Measurements from ENCODE around the gene ZCWPW1. TPM values are rescaled to one million over a fixed set of nuclear protein-coding genes. Genes with fewer than 3 reads are reported as not detected.

Gene ZCWPW1
- total RNA-seq, 3 donors from 2014 or later = 3.9 to 12.6 (median 8.6) TPM

DNA sequence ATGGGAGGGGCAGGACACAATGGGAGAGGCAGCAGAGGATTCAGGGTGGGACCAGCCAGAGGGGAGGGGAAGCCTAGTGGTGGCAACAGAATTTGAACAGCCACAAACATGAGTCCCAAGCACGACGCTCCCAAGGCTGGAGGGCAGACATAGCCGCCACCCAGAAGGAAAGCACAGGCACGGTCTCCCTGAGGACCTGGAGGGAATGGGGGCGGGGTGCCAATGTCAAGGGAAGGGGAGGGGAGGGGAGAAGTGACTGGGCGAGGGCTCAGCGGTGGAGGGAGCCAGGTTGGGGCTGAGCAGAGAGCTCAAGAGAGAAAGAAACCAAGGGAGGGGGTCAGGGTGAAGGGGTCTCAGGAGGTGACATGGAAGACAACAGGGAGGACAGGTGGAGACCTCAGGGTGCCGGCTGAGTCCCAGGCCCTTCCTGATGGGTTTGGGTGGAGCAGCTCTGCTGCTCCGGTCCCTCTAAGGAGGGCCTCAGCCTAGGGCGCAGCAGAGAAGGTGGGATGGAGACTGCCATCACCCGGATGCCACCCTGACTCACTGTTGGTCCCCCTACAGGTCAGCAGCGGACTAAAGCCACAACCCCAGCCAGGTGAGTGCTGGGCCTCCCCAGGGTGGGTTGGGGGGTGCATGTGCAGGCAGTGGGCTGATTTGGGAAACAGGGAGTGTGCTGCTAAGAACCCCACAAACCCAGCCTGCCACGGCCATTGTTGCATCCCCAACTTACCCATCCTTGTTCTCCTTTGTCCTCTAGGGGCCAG, 31.0 kb downstream of the ZCWPW1 start:
- no peaks in the 10 kb centered on the region for H3K27me3 ChIP-seq
- no peak overlapping the region for H3K4me3 ChIP-seq
- no peak overlapping the region for H3K27ac ChIP-seq
- no peaks in the 10 kb centered on the region for H3K4me1 ChIP-seq
- no peak for DNase-seq (ENCODE audit: low spot score in 2 of 2)
- intact Hi-C loops (cut with DNase I; ENCODE audit: low total_unique reads) = no loop called here
- no peaks in the 10 kb centered on the region for H3K36me3 ChIP-seq
- TF ChIP-seq, protein P1, sequence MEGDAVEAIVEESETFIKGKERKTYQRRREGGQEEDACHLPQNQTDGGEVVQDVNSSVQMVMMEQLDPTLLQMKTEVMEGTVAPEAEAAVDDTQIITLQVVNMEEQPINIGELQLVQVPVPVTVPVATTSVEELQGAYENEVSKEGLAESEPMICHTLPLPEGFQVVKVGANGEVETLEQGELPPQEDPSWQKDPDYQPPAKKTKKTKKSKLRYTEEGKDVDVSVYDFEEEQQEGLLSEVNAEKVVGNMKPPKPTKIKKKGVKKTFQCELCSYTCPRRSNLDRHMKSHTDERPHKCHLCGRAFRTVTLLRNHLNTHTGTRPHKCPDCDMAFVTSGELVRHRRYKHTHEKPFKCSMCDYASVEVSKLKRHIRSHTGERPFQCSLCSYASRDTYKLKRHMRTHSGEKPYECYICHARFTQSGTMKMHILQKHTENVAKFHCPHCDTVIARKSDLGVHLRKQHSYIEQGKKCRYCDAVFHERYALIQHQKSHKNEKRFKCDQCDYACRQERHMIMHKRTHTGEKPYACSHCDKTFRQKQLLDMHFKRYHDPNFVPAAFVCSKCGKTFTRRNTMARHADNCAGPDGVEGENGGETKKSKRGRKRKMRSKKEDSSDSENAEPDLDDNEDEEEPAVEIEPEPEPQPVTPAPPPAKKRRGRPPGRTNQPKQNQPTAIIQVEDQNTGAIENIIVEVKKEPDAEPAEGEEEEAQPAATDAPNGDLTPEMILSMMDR (IDR thresholded peaks at IDR 0.05) = no peak
- TF ChIP-seq POLR2A (IDR thresholded peaks at IDR 0.05) = no peak
- no peak for TF ChIP-seq POLR2AphosphoS5 (IDR thresholded peaks at IDR 0.05)
- no peaks in the 10 kb centered on the region for H3K9me3 ChIP-seq

DNA sequence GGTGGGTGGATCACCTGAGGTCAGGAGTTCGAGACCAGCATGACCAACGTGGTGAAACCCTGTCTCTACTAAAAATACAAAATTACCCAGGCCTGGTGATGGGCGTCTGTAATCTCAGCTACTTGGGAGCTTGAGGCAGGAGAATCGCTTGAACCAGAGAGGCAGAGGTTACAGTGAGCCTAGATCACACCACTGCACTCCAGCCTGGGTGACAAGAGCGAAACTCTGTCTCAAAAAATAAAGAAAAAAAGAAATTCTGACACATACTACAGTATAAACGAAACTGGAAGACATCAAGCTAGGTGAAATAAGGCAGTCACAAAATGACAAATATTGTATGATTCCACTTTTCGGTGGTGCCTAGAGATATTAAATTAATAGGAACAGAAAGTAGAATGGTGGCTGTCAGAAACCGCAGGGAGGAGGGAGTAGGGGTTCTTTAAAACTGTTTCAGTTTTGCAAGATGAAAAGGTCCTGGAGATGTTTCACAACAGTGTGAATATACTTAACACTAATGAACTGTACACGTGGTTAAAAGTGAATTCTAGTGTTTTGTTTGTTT, 32.0 kb downstream of the ZCWPW1 start:
- intact Hi-C loops (cut with DNase I; ENCODE audit: low total_unique reads) = no loop called here
- no peaks in the 10 kb centered on the region for H3K27me3 ChIP-seq
- no peak overlapping the region for H3K27ac ChIP-seq
- H3K9me3 ChIP-seq = no peaks in the 10 kb centered on the region
- no peak for DNase-seq (ENCODE audit: low spot score in 2 of 2)
- no peak overlapping the region for H3K4me3 ChIP-seq
- no peaks in the 10 kb centered on the region for H3K4me1 ChIP-seq
- H3K36me3 ChIP-seq = no peaks in the 10 kb centered on the region
- TF ChIP-seq POLR2AphosphoS5 (IDR thresholded peaks at IDR 0.05) = no peak
- TF ChIP-seq, protein P1 (IDR thresholded peaks at IDR 0.05) = no peak
- no peak for TF ChIP-seq POLR2A (IDR thresholded peaks at IDR 0.05)

DNA sequence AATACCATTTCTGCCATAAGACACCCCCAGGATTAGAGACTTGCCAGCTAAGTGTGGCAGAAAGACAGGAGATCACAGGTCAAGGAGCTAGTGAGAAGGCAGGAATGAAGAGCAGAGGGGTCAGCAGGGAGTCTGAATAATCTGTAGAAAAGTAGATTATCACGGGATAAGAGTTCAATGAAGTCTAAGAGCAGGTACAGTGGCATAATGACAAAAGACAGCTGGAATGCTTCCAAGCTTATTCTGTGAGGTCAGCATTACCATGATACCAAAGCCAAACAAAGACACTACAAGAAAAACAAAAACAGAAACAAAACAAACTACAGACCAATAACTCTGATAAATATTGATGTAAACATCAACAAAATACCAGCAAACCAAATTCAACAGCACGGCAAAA, 34.4 kb downstream of the ZCWPW1 start:
- Histone ChIP-seq H3K9me3 (no peaks in the 10 kb centered on the region), H3K27ac (no peak overlapping the region), H3K4me3 (no peak overlapping the region), H3K4me1 (no peaks in the 10 kb centered on the region), H3K27me3 (no peaks in the 10 kb centered on the region), H3K36me3 (no peaks in the 10 kb centered on the region)
- TF ChIP-seq POLR2AphosphoS5 (IDR thresholded peaks at IDR 0.05) (no peak), POLR2A (IDR thresholded peaks at IDR 0.05) (no peak)
- TF ChIP-seq, protein P1 (IDR thresholded peaks at IDR 0.05) = no peak
- no peak for DNase-seq (ENCODE audit: low spot score in 2 of 2)
- intact Hi-C loops (cut with DNase I; ENCODE audit: low total_unique reads) = no loop called here

DNA sequence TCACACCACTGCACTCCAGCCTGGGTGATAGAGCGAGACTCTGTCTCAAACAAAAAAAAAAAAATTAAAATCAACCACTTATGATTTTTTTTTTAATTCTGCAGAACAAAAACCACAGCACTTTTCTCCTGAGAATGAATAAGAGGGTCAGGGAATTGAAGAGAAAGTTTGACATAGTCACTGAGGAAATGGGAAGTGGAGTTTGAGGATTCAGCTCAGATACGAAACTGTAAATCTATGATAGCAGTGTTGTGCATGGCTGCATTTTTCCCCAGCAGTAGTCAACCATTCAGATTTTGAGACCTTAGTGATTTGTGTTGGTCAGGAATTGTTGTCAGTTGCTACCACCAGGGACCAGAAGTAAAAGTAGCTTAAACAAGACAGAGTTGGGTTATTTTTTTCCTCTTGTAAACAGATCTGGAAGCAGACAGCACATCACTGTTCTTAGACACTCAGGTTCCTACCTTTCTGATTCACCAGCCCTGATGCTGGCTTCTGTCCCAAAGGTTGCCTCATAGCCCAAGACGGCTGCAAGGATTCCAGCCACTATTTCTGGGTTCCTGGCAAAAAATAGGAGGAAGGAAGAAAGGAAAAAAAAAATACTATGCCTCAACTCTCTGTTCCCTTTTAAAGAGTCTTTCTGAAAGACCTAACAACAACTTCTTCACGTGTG, 35.1 kb downstream of the ZCWPW1 start:
- no peaks in the 10 kb centered on the region for H3K4me1 ChIP-seq
- H3K36me3 ChIP-seq = no peaks in the 10 kb centered on the region
- H3K4me3 ChIP-seq = no peak overlapping the region
- no peak overlapping the region for H3K27ac ChIP-seq
- H3K27me3 ChIP-seq = no peaks in the 10 kb centered on the region
- no peaks in the 10 kb centered on the region for H3K9me3 ChIP-seq
- TF ChIP-seq POLR2A (IDR thresholded peaks at IDR 0.05) (no peak), POLR2AphosphoS5 (IDR thresholded peaks at IDR 0.05) (no peak)
- TF ChIP-seq, protein P1 (IDR thresholded peaks at IDR 0.05) = no peak
- intact Hi-C loops (cut with DNase I; ENCODE audit: low total_unique reads) = no loop called here
- no peak for DNase-seq (ENCODE audit: low spot score in 2 of 2)
